ENCODE data around the gene DPF3. TPM values are rescaled to one million over a fixed set of nuclear protein-coding genes. Genes with fewer than 3 reads are reported as not detected.

The DPF3 gene
- total and polyA plus RNA-seq, 2 of the 13 experiments (the other 11 are each of a cell fraction or from before 2014, with no cell fraction given) = 0.09 to 0.60 TPM

DNA sequence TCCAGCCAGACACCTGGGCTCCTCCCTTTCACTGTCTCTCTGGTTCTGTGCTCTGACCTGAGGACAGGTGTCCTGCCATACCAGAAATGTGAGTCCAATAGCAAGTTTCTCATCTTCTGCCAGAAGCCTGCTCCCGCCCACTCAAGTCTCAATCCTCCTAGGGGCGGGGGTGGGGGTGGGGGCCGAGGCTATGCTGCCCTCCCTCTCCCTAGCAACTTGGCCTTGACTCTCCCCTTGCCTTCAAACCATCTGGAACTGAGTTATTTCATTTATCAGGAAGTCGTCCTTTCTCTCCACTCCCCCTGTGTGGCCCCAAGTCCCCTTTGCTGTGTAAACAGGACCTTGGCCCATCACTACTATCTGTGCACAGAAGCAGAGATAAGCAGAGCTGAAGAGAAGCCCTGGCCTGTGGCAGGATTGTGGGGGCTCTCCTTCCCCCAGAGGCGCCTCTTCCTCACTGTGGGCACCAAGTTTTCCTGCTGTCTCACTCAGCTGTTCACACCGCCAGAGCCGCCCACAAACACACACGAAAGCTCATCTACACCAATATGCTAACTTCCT is 117.1 kb downstream of the DPF3 start (continued):
- TF ChIP-seq ZFP82 (CRISPR knock-in tag; IDR thresholded peaks at IDR 0.05; ENCODE audit: borderline replicate concordance) (no peak), FOXJ3 (CRISPR knock-in tag; IDR thresholded peaks at IDR 0.05; ENCODE audit: borderline replicate concordance) (peak; percentile 57; the same call in 1 of the 2 replicates), ZBTB7A (CRISPR knock-in tag; IDR thresholded peaks at IDR 0.05) (peak; percentile 76; the same call in 1 of the 2 replicates), ATRX (CRISPR knock-in tag; IDR thresholded peaks at IDR 0.05; ENCODE audit: borderline replicate concordance) (no peak), GATAD1 (CRISPR knock-in tag; IDR thresholded peaks at IDR 0.05) (no peak; the same call in 1 of the 2 replicates), ZNF501 (CRISPR knock-in tag; IDR thresholded peaks at IDR 0.05) (peak; percentile 73; the same call in 1 of the 2 replicates), CBFB (CRISPR knock-in tag; IDR thresholded peaks at IDR 0.05) (peak; percentile 71; the same call in 1 of the 2 replicates), ZBTB40 (IDR thresholded peaks at IDR 0.05) (no peak), ZBTB40 (CRISPR knock-in tag; IDR thresholded peaks at IDR 0.05) (peak; percentile 52; the same call in 1 of the 2 replicates), ZNF674 (CRISPR knock-in tag; IDR thresholded peaks at IDR 0.05; ENCODE audit: low read depth) (no peak), ZBTB10 (CRISPR knock-in tag; IDR thresholded peaks at IDR 0.05; ENCODE audit: borderline replicate concordance) (peak; percentile 73; the same call in 1 of the 2 replicates), ZNF292 (CRISPR knock-in tag; IDR thresholded peaks at IDR 0.05; ENCODE audit: borderline replicate concordance, low read depth) (peak; percentile 95), IKZF4 (CRISPR knock-in tag; IDR thresholded peaks at IDR 0.05; ENCODE audit: borderline replicate concordance, low read depth, not compliant biosample characterization) (no peak)
- TF ChIP-seq, protein P1, sequence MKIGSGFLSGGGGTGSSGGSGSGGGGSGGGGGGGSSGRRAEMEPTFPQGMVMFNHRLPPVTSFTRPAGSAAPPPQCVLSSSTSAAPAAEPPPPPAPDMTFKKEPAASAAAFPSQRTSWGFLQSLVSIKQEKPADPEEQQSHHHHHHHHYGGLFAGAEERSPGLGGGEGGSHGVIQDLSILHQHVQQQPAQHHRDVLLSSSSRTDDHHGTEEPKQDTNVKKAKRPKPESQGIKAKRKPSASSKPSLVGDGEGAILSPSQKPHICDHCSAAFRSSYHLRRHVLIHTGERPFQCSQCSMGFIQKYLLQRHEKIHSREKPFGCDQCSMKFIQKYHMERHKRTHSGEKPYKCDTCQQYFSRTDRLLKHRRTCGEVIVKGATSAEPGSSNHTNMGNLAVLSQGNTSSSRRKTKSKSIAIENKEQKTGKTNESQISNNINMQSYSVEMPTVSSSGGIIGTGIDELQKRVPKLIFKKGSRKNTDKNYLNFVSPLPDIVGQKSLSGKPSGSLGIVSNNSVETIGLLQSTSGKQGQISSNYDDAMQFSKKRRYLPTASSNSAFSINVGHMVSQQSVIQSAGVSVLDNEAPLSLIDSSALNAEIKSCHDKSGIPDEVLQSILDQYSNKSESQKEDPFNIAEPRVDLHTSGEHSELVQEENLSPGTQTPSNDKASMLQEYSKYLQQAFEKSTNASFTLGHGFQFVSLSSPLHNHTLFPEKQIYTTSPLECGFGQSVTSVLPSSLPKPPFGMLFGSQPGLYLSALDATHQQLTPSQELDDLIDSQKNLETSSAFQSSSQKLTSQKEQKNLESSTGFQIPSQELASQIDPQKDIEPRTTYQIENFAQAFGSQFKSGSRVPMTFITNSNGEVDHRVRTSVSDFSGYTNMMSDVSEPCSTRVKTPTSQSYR (CRISPR knock-in tag; IDR thresholded peaks at IDR 0.05; ENCODE audit: borderline replicate concordance) = peak; percentile 77
